Measurements from ENCODE around the gene CD83. TPM values are rescaled to one million over a fixed set of nuclear protein-coding genes. Genes with fewer than 3 reads are reported as not detected.

The CD83 gene
- total and polyA plus RNA-seq, 2 of the 4 experiments (the other 2 are of a cell fraction): 2.0 to 2.5 TPM

DNA sequence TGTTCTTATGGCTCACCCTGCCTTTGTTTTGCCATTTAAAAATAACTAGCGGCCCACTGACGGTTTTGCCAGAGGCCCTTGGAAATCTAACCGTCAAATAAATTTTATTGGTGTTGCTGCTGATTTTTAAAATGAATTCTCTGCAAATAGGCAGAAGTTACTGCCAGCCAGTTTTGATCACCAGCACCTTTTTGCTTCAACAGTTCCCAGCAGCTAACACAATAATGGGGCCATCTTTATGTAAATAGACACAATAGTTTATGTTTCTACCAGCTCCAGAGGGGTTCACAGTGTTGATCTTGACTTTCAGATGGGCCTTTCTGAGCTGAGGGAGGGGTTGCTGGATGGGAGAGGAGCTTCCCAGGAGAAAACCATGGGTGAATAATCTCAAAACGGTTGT, 11.2 kb downstream of the CD83 start:
- no peak for ATAC-seq (ENCODE audit: low read depth)
- H2AFZ ChIP-seq (replicated peaks; ENCODE audit: low read length, poor library complexity): no peak overlapping the region
- in situ Hi-C loops (cut with MboI; ENCODE audit: low sequenced_read_pairs): no loop called here
- H3K36me3 ChIP-seq (ENCODE audit: control insufficient read depth, insufficient read depth, low read length): no peaks in the 10 kb centered on the region
- no peak overlapping the region for H3K27ac ChIP-seq (ENCODE audit: insufficient read depth, low read length)
- intact Hi-C loops (cut with micrococcal nuclease): loop anchor here (5.0 to 10.0 kb wide), 2 partner anchors 1366 to 1494 kb away; no protein-coding TSS in a partner anchor
- no peak for DNase-seq
- no peak overlapping the region for H2BK15ac ChIP-seq (ENCODE audit: low read depth, low read length)
- H2AK5ac ChIP-seq (ENCODE audit: low read depth, low read length): no peak overlapping the region
- H3K18ac ChIP-seq (ENCODE audit: low read depth, low read length): no peak overlapping the region
- H2BK20ac ChIP-seq (ENCODE audit: low read depth, low read length): no peak overlapping the region
- H3K27me3 ChIP-seq (ENCODE audit: control insufficient read depth, insufficient read depth, low read length): no peaks in the 10 kb centered on the region
- no peak overlapping the region for H3K9ac ChIP-seq (ENCODE audit: low read depth, low read length)
- no CpG with 5 or more reads among the region's 4 CpGs for WGBS, 2 experiments (ENCODE audit: extremely low coverage in 2 of 2, insufficient read length in 1 of 2)
- ChIA-PET POLR2A (ENCODE audit: unreplicated experiment) (no interaction called here), CTCF (interaction anchor here (0.6 to 1.7 kb wide), 4 partner anchors 12 to 37 kb away, joined by 3 to 4 read pairs (median 3); no protein-coding TSS in a partner anchor)
- H2BK120ac ChIP-seq (ENCODE audit: low read depth, low read length): no peak overlapping the region
- no peak overlapping the region for H3K56ac ChIP-seq (ENCODE audit: extremely low read depth, insufficient read depth, low read length)
- H3K4ac ChIP-seq (ENCODE audit: low read depth, low read length): no peak overlapping the region
- H2AK9ac ChIP-seq (replicated peaks; ENCODE audit: low read depth, low read length, poor library complexity): no peak overlapping the region
- H3K4me1 ChIP-seq (ENCODE audit: control insufficient read depth, insufficient read depth, low read length): no peaks in the 10 kb centered on the region
- no peak overlapping the region for H2BK5ac ChIP-seq (ENCODE audit: low read depth, low read length, poor library complexity, severe bottlenecking)
- dilution Hi-C loops (cut with HindIII; ENCODE audit: low sequenced_read_pairs, unreplicated experiment): no loop called here
- no peaks in the 10 kb centered on the region for H3K9me1 ChIP-seq (ENCODE audit: insufficient read depth, low read length)
- no peak overlapping the region for H4K5ac ChIP-seq (ENCODE audit: low read depth, low read length)
- H3K23ac ChIP-seq (ENCODE audit: low read depth, low read length): no peak overlapping the region
- H3K4me3 ChIP-seq (ENCODE audit: insufficient read depth, low read depth, low read length): no peak overlapping the region
- no peak overlapping the region for H4K8ac ChIP-seq (ENCODE audit: low read depth in 2 of 2, low read length in 2 of 2)
- no peaks in the 10 kb centered on the region for H3K79me1 ChIP-seq (ENCODE audit: low read depth in 1 of 2, low read length in 2 of 2)
- no peak overlapping the region for H3K4me2 ChIP-seq (ENCODE audit: low read depth, low read length)
- no peak overlapping the region for H4K91ac ChIP-seq (ENCODE audit: insufficient read depth, low read depth, low read length)
- TF ChIP-seq RAD21 (IDR thresholded peaks at IDR 0.05; ENCODE audit: low read length) (no peak), CTCF (conservative IDR thresholded peaks at IDR 0.05; ENCODE audit: low read depth, low read length) (no peak), USF2 (IDR thresholded peaks at IDR 0.05; ENCODE audit: low read depth, low read length) (no peak), CEBPB (IDR thresholded peaks at IDR 0.05; ENCODE audit: low read depth, low read length) (no peak), MAFK (IDR thresholded peaks at IDR 0.05; ENCODE audit: low read depth, low read length) (no peak), SMC3 (IDR thresholded peaks at IDR 0.05; ENCODE audit: low read depth, low read length) (no peak), NFE2L2 (IDR thresholded peaks at IDR 0.05; ENCODE audit: low read depth, low read length) (no peak), MXI1 (IDR thresholded peaks at IDR 0.05; ENCODE audit: borderline replicate concordance, low read depth, low read length) (no peak), CHD1 (IDR thresholded peaks at IDR 0.05; ENCODE audit: low read depth, low read length) (no peak), BHLHE40 (IDR thresholded peaks at IDR 0.05; ENCODE audit: low read depth, low read length) (no peak)
- TF ChIP-seq, protein P1, sequence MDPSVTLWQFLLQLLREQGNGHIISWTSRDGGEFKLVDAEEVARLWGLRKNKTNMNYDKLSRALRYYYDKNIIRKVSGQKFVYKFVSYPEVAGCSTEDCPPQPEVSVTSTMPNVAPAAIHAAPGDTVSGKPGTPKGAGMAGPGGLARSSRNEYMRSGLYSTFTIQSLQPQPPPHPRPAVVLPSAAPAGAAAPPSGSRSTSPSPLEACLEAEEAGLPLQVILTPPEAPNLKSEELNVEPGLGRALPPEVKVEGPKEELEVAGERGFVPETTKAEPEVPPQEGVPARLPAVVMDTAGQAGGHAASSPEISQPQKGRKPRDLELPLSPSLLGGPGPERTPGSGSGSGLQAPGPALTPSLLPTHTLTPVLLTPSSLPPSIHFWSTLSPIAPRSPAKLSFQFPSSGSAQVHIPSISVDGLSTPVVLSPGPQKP (IDR thresholded peaks at IDR 0.05; ENCODE audit: borderline replicate concordance, low read depth, low read length): no peak
- no peak overlapping the region for H3K14ac ChIP-seq (replicated peaks; ENCODE audit: low read depth, low read length)
- no peaks in the 10 kb centered on the region for H4K20me1 ChIP-seq (ENCODE audit: insufficient read depth, low read length)
- H3K9me3 ChIP-seq (ENCODE audit: control insufficient read depth, insufficient read depth, low read length): no peaks in the 10 kb centered on the region
- no TSS peak for BruUV-seq (replicated peaks)

All from IMR-90 (cell line).